Femur (tissue), 1 donor: ENCODE data around the gene CAPN15.
A peak's percentile ranks its signal among the peaks of the same experiment; 100 is the strongest.
"Not testable (repeated sequence)": the region's sequence is repeated elsewhere in the genome, so short reads cannot be mapped to it uniquely, and the experiment has no call there.

Experiments
- DNase-seq: peaks from one replicate; pipeline ENCODE4 v3.0.0-alpha.2; 2017

The CAPN15 gene

DNA sequence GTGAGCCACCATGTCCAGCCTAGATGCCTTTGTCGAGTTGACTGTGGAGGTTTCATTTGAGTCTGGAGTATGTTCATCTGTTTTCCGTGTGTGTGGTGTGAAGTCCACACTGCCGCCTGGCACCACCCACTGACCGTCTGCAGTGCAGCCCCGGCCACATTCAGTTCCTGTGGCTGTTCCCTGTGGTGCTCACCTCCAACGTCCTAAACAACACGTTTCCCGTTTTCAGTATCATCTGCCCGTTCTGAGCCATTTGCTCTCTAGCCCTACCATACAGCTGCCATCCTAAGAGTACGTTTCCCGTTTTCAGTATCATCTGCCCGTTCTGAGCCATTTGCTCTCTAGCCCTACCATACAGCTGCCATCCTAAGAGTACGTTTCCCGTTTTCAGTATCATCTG lies 20.0 kb upstream of the CAPN15 start:
- not testable (repeated sequence) for DNase-seq

DNA sequence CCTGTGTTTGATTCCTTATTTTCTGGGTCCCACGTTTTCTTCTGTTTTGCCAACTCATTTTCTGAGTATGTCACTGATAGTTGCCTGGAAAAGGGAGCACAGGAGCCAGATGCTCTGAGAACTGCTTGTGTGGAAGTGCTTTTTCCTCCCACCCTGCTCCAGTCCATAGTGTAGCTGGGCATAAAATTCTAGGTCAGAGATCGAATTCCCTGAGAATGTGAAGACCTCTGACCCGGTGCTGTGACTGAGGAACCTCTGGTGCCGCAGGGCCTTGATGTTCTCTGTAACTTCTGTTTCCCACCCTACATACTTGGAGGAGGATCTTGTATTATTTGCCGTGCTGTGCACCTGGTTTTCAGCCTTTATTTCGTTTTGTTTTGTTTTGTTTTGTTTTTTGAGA lies 19.5 kb upstream of the CAPN15 start:
- no peak for DNase-seq

DNA sequence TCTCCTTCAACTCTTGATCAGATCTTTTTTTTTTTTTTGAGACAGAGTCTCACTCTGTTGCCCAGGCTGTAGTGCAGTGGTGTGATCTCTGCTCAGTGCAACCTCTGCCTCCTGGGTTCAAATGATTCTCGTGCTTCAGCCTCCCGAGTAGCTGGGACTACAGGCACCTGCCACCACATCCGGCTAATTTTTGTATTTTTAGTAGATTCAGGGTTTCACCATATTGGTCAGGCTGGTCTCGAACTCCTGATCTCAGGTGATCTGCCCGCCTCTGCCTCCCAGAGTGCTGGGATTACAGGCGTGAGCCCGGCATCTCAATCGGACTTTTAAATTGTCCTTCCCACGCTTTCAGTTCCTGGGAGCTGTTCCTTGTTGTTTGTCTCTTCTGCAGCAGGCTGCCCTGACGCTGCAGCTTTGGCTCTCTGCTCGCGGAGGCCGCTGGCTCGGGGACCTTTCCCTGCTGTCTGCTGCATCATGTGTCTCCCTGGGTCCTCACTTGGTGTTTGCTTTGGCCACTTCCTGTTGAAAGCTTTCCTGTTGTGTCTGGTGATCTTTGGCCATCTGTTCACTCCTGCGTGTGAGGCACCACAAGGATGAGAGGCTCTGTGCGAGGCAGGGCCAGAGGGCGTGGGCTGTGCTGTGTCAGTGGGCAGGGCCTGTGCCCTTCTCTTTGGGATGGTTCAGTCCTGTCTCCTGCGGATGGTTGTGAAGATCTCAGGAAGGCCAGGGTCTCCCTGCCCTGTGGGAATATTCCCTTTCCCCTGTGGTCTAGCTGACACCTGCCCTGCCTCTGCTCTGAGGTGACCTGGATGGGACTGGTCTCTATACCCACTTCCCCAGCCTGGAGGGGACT lies 18.4 kb upstream of the CAPN15 start:
- DNase-seq = no peak

DNA sequence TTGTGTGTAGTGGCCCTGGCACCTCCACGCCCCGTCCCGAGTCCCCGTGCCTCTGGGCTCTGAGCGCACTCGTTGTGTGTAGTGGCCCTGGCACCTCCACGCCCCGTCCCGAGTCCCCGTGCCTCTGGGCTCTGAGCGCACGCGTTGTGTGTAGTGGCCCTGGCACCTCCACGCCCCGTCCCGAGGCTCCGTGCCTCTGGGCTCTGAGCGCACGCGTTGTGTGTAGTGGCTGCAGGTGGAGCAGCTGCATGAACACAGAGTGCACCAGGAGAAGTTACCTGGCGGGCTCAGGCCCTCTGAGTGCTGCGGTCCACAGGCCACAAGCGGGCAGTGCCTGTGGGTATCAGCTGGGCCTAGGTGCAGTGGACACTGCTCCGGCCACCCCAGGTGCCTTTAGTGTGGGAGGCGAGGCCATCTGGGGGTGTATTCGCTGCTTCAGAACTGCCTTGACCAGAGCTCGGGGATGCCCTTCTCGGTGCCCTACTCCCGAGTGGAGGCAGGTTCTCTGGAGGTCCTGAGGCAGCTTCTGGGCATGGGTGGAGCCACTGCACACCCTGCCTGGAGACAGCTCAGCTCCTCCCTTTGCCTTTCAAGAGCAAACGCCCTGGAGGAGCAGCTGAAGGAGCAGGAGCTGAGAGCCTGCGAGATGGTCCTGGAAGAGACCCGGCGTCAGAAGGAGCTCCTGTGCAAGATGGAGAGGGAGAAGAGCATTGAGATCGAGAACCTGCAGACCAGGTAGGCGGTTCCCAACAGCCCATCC lies 17.3 kb upstream of the CAPN15 start:
- no peak for DNase-seq

DNA sequence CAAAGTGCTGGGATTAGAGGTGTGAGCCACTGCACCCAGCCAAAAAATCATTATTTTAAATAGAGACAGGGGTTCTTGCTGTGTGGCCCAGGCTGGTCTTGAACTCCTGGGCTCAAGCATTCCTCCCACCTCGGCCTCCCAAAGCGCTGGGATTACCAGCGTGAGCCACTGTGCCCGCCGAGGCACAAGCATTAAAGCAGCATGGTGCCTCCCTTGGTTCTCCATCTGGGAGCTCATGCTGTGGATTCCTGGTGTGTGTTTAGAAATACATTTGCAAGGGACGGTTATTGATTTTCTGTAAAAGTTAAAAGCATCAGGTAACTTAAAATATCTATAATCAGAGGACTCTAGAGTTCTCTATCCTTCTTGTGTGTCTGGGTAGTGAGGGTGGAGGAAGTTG lies 14.7 kb upstream of the CAPN15 start:
- DNase-seq = no peak

DNA sequence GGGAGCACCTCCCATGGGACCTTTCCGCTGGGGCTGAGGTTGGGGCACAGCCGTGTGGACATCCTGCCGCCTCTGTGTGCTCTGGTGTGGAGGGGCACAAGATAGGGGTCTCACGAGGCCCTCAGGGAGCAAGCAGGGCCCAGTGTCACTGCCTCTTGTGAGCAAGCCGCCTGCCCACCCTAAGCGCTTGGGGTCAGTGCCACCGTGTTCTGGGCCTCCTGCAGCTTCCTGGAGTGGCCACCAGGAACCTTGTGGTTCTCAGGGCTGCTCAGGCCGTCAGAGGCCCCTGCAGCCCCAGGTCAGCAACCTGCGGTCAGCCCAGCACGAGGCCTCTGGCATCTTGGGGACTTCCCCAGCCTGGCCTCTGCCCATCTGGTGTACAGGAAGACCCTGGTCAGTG lies 13.6 kb upstream of the CAPN15 start:
- no peak for DNase-seq

DNA sequence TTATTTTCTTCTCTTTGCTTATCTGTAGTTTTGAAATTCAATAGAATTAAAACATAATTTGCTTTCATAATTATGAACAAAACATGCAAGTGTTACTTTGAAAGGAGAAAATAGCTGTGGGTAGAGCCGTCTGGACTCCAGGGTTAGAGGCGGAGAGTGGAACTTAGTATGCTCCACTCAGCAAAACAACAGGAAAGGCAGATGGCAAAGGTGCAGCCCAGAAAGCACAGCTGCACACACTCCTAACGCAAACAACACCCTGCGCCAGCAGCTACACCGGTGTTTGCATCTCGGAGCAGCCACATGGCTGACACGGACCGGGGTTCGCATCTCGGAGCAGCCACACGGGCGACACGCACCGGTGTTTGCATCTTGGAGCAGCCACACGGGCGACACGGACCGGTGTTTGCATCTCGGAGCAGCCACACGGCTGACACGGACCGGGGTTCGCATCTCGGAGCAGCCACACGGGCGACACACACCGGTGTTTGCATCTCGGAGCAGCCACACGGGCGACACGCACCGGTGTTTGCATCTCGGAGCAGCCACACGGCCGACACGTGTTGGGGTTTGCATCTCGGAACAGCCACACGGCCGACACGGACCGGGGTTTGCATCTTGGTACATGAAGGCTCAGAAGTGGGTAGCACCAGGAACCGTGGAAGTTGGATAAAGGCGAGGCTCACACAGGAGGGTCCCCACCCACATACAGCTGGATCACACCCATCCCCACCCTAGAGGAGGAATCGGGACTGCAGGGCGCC lies 12.2 kb upstream of the CAPN15 start:
- DNase-seq = no peak

DNA sequence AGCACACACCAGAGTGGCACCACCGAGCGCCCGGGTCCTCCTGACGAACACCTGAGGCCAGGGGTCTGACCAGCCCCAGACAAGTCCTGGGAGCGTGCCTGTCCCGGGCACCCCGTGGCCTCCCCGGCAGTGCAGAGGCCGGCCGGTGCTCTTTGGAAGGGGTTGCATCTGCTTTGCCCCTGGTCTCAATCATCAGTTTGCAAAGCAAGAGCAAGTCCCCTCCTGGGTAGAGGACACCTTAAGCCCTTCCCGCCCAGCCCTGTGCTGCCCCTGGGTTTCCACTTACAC lies 11.6 kb upstream of the CAPN15 start:
- no peak for DNase-seq

DNA sequence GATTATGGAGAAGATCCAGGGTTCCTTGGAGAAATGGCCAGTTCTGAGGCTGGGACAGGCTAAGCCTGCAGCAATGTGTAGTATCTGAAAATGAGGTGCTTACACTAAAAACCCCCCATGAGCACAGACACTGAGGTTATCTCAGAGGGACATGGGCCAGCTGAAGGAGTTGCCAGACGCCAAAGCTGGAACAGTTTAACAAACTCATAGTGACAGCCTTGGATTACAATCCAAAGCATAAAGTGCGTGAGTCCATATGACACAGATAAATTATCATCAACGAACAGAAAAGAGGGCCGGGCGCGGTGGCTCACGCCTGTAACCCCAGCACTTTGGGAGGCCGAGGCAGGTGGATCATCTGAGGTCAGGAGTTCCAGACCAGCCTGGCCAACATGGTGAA lies 11.2 kb upstream of the CAPN15 start:
- no peak for DNase-seq

DNA sequence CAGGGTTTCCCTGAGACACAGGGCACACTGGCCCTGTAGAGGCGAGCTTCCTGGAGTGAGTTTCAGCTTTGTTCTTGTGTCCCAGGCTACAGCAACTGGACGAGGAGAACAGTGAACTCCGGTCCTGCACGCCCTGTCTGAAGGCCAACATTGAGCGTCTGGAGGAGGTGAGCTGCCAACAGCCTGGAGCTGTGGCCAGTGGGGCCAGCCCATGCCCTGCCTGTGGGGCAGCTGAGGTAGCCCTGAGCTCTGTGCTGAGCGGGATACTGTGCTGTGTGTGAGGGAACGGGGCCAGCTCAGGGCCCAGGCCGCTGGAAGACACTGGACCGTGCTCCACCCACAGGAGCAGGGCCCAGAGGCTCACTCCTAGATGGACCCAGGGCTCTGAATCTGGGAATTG lies 8.7 kb upstream of the CAPN15 start:
- DNase-seq = no peak

DNA sequence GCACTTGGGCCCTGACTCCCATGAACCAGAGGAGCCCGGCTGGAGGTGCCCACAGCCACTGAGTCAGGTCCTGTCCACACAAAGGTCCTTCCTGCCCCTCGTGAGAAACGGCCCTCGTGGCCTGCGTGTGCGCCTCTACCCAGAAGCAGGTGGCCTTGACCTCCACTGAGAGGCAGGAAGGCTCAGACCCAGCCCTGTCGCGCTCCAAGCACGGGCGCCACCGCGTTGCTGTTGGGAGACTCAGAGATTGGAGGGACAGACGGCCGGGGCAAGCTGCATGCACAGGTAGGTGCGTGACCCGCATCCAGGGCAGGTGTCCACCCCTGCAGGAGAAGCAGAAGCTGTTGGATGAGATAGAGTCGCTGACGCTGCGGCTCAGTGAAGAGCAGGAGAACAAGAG lies 8.1 kb upstream of the CAPN15 start:
- DNase-seq = no peak

DNA sequence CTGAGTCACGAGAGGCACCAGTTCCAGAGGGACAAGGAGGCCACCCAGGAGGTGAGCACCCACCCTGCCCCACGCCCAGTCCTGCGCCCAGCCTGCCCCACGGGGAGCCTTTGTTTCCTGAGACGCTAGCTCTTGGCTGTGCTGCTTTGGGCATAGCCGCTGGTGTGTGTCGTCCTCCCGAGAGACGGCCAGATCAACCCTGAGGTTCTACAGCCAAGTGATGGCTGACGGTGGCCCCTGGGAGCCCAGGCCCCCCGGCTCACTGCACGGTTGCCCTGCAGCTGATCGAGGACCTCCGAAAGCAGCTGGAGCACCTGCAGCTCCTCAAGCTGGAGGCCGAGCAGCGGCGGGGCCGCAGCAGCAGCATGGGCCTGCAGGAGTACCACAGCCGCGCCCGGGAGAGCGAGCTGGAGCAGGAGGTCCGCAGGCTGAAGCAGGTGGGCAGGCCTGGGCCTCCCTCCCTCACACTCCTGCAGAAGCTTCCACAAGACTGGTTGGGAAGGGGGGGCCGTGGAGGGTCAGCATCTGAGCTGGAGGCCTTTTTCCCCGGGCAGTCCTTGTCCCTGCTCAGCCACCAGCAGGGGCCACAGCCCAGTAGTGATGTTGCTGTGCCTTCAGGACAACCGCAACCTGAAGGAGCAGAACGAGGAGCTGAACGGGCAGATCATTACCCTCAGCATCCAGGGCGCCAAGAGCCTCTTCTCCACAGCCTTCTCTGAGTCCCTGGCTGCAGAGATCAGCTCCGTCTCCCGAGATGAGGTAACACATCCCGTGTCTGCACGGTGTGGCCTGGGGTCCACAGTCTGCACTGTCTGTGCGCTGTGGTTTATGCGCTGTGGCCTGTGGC lies 7.4 kb upstream of the CAPN15 start:
- no peak for DNase-seq

DNA sequence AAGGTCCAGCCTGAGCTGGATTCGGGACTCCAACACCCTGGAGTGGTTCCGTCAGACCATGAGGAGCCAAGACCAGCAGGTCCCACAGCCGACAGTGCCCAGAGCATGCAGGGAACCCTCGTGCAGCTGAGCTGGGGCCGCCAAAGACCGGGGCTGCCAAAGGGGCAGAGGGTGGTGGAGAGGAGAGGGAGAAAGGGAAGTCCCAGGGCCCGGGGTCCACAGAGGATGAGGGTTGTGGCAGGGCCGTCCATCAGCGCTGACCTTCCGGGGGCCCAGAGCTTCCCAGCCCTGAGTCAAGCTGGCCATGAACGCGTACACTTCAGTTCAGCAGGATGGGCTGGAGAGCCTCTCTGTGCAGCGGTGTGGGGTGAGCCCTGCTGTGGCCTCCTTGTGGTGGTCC lies 6.7 kb upstream of the CAPN15 start:
- DNase-seq = no peak

DNA sequence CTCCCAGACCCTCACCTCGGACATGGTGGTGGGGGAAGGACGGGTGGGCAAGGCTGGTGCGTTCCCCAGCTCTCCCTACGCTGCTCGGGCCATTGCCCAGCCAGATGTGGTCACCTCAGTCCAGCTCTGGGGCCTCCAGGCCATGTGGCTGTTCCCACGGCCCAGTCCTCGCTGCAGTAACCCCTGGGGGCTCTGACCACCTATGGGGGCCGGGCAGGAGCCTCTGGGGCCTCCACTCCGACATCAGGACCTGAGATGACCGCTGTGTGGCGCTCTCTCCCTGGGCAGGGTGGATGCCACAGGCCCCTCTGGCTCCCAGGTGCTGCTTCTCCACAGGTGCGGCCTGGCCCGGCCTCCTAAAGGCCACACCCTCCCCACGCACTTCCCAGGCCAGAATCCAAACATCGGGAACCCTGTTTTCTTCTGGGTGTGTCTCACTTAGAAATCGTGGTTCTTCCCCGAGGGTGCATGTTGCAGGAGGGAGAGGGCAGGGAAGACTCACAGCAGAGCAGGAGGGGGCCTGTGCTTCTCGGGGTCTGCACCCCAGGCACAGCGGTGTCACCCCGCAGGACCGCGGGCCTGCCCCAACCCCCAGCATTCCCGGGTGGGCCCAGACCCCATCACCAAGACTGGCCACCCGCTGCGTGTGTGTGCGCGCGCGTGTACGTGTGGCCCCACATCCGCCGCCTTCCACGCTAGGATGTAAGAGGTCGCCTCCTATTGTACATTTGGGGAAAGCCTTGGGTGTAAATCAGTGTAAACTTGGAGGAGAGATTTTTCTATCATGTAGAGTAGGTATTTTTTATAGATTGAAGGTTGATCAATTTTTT lies 5.9 kb upstream of the CAPN15 start:
- DNase-seq = no peak

DNA sequence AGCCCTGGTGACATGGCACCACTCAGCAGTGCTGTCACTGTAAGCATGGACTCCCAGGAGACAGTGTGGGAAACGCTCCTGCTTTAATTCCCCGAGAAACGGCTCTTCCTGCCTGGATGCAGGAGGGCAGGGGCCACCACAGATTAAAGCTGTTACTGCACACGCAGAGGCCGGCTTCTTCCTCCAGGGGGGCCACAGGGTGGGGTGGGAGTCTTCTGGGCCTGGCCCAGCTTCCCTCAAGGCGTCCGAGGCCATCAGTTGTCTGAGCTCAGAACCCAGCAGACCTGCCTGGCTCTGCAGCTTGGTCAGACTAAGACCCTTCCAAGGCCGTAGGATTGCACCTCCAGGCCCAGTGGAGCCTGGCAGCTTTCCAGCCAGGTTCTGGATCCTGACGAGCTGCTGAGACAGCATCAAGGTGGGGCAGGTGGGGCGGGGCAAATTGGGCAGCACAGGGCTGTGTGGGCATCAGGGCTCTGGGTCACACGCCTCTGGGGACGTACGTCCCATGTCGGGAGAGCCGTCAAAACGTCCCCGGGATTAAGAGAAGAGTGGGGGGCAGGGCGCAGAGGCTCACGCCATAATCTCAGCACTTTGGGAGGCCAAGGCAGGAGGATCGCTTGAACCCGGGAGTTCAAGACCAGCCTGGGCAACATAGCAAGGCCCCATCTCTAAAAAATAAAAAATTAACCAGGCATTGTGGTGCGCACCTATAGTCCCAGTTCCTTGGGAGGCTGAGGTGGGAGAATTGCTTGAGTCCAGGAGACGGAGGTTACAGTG lies 5.0 kb upstream of the CAPN15 start:
- no peak for DNase-seq

DNA sequence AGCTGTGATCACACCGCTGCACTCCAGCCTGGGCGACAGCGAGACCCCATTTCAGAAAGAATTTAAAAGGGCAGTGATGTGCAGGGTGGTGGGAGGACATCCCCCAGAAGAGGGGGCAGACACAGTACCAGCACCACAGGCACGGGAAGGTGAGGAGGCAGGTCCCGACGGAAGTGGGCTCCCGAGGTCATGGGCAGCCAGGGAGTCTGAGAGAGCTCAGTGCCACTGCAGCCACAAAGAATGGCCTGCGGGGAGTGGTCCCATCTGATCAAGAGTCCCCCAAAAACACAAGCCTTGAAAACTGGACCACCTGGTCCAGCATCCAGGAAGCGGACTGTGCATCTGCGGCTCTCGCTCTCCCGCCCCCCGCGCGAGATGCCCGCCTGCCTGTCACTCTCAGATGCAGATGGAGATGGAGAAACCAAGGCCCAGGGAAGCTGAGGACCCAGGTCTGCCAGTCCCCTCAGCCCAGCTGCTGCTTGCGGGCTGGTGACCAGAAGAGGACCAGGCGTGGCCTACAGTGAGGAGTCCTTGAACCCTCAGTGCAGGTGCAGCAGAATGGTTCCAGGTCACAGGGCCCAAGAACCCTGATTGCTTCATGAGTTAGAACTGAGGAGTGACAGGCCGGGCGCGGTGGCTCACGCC lies 4.3 kb upstream of the CAPN15 start:
- no peak for DNase-seq

DNA sequence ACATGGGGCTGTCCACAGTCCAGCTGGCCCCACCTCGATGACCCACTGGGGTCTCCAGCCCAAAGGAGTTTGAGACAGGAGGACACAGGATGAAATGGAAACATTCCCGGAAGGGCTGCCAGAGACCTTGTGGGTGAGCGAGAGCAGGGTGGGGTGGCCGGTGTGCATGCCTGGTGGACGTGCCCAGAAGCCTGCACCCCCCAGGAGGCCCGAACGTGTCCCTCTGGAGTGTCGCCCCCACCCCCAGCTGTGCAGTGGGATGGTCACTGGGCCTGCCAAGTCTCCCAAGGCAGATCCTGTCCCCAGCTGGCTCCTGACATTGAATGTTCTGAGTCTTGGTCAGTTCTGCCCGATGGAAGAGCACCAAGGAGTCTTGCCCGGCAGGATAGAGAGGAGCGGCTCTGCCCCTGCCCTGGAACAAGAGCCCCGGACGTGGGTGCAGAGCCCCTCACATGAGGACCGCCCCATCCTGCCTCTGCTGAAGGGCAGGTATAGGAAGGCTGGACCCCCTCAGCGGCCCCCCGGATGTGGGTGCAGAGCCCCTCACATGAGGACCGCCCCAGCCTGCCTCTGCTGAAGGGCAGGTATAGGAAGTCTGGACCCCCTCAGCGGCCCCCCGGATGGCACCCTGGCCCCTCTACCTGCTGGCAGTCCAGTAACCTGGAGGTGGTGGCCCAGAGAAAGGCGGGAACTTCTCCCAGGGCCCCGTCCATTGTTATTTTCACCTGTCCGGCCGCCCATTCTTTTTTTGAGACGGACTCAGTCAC lies 3.1 kb upstream of the CAPN15 start:
- DNase-seq = no peak

DNA sequence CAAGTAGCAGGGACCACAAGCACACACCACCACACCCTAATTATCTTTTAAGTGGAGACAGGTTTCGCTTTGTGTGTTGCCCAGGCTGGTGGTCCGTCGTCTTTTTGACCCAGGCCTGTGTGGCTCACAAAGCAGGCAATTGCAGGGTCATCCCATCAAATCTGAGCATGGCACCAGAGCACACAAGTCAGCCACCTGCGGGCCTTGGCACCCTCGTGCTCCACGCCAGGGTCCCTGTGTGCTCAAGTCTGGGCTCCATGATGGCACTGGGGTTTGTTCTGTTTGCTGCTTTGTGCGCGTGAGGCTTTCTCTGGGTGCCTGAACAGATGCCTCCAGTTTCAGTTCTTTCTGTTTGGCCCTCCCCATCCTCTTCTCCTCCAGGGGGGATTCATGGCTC lies 2.4 kb upstream of the CAPN15 start:
- no peak for DNase-seq

DNA sequence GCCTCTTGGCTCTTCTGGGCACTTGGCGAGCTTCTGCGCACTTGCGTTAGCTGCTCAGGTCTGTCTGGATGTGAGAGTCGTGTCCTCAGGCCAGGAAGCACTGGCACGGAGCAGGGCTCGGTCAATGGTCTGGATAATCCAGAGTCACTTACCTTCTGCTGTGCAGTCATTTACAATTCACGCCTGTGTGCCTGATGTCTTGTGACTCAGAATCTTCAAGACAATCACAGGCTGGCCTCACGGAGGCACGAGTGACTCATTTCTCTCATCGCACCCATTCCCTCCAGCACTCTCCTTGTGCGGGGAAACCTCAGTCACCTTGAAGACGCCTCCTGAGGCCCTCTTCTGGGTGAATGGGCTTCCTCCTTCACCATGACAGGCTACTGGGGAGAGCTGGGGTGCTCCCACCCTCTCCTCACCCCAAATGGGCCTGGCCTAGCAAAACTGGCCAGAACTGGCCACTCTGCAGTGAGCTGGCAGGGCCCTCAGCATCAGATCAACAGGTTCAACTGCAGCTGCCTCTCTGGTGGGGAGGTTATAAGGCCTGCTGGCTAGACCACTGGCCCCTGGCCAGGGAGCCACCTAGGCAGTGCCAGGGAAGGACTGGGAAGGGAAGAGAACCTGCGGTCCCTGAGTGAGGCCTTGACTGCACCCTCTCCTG lies 1.9 kb upstream of the CAPN15 start:
- peak; percentile 37 for DNase-seq
